Parathyroid adenoma (tissue), 2 donors: ENCODE data around the gene MTUS2.

Experiments used
- H2AFZ ChIP-seq: fragments of 300-600 bp; sonication (generic); one replicate; pipeline ENCODE4 v1.7.0; 2017; ENCODE audit warnings: antibody characterized with exemption, mild to moderate bottlenecking
- H3K27ac ChIP-seq: fragments of 300-600 bp; sonication (generic); one replicate; pipeline ENCODE4 v1.7.0; 2017
- H3K27me3 ChIP-seq: fragments of 300-600 bp; sonication (generic); one replicate; pipeline ENCODE4 v1.7.0; 2017; ENCODE audit warnings: low read length; ENCODE audit not compliant: control insufficient read depth, insufficient read depth
- H3K36me3 ChIP-seq: fragments of 300-600 bp; sonication (generic); one replicate; pipeline ENCODE4 v1.7.0; 2017; ENCODE audit warnings: low read length; ENCODE audit not compliant: control insufficient read depth, insufficient read depth
- H3K4me1 ChIP-seq: fragments of 300-600 bp; sonication (generic); one replicate; pipeline ENCODE4 v1.7.0; 2017; ENCODE audit warnings: control low read depth
- H3K4me2 ChIP-seq: fragments of 300-600 bp; sonication (generic); one replicate; pipeline ENCODE4 v1.7.0; 2017; ENCODE audit warnings: low read length
- H3K4me3 ChIP-seq: fragments of 300-600 bp; sonication (generic); one replicate; pipeline ENCODE4 v1.7.0; 2017; ENCODE audit warnings: low read depth, low read length
- H3K79me2 ChIP-seq: fragments of 300-600 bp; sonication (generic); one replicate; pipeline ENCODE4 v1.7.0; 2017; ENCODE audit warnings: control low read depth
- H3K9ac ChIP-seq: fragments of 300-600 bp; sonication (generic); one replicate; pipeline ENCODE4 v1.7.0; 2017; ENCODE audit warnings: mild to moderate bottlenecking
- H3K9me3 ChIP-seq: fragments of 300-600 bp; sonication (generic); one replicate; pipeline ENCODE4 v1.7.0; 2017; ENCODE audit warnings: low read length; ENCODE audit not compliant: control insufficient read depth
- TF ChIP-seq, protein P1 (sequence below): fragments of 300-600 bp; sonication (generic); IDR thresholded peaks from one replicate; pipeline ENCODE4 v1.7.0; 2017; ENCODE audit warnings: antibody characterized with exemption, mild to moderate bottlenecking
- donor health status: primary hyperparathyroidism.

MTUS2 gene

DNA sequence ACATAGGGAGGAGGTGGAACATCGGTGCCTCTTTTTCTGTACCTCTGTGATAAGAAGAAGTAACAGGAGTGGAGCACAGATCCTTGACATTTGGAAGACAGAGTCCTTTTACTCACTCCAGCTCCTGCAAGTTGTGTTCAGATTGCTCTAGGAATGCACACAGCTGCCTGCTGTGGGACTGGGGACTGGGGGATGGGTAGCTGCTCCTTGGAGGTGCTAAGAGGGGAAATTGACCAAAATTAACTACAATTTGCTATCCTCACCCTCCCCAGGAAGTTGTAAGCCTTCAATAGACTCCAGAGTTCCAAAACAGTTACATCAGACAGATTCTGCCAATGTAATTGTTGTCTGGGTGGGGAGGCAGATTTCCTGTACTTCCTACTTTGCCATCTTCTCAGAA is 317.9 kb downstream of the MTUS2 start:
- no peaks in the 10 kb centered on the region for H3K9me3 ChIP-seq
- no peaks in the 10 kb centered on the region for H3K79me2 ChIP-seq
- TF ChIP-seq, protein P1, sequence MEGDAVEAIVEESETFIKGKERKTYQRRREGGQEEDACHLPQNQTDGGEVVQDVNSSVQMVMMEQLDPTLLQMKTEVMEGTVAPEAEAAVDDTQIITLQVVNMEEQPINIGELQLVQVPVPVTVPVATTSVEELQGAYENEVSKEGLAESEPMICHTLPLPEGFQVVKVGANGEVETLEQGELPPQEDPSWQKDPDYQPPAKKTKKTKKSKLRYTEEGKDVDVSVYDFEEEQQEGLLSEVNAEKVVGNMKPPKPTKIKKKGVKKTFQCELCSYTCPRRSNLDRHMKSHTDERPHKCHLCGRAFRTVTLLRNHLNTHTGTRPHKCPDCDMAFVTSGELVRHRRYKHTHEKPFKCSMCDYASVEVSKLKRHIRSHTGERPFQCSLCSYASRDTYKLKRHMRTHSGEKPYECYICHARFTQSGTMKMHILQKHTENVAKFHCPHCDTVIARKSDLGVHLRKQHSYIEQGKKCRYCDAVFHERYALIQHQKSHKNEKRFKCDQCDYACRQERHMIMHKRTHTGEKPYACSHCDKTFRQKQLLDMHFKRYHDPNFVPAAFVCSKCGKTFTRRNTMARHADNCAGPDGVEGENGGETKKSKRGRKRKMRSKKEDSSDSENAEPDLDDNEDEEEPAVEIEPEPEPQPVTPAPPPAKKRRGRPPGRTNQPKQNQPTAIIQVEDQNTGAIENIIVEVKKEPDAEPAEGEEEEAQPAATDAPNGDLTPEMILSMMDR: no peak
- no peak overlapping the region for H2AFZ ChIP-seq
- H3K9ac ChIP-seq: no peak overlapping the region
- no peaks in the 10 kb centered on the region for H3K27me3 ChIP-seq
- H3K4me1 ChIP-seq: no peaks in the 10 kb centered on the region
- no peak overlapping the region for H3K4me3 ChIP-seq
- no peaks in the 10 kb centered on the region for H3K36me3 ChIP-seq
- H3K4me2 ChIP-seq: no peak overlapping the region
- no peak overlapping the region for H3K27ac ChIP-seq

DNA sequence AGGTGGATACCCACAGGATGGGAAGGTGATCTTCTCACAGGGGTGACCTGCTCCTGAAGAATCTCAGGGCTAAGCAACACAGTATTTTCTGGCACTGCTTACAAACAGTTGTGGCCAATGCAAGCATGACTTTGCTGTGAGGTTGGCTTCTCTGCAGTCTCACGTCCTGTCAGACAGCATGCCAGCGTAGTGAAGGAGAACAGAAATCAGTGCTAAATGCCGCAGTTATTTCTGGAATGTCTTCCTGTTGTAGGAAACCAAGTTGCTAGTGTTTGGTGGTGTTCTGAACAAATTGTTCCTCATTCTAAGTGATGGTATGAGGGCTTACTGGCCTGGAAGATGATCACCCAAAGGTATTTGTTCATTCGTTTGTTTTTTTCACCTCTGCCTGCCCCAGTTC is 320.1 kb downstream of the MTUS2 start:
- H2AFZ ChIP-seq: no peak overlapping the region
- H3K9me3 ChIP-seq: no peaks in the 10 kb centered on the region
- H3K79me2 ChIP-seq: no peaks in the 10 kb centered on the region
- H3K27me3 ChIP-seq: no peaks in the 10 kb centered on the region
- TF ChIP-seq, protein P1: no peak
- H3K4me3 ChIP-seq: no peak overlapping the region
- no peaks in the 10 kb centered on the region for H3K4me1 ChIP-seq
- no peak overlapping the region for H3K4me2 ChIP-seq
- H3K27ac ChIP-seq: no peak overlapping the region
- no peak overlapping the region for H3K9ac ChIP-seq
- H3K36me3 ChIP-seq: no peaks in the 10 kb centered on the region

DNA sequence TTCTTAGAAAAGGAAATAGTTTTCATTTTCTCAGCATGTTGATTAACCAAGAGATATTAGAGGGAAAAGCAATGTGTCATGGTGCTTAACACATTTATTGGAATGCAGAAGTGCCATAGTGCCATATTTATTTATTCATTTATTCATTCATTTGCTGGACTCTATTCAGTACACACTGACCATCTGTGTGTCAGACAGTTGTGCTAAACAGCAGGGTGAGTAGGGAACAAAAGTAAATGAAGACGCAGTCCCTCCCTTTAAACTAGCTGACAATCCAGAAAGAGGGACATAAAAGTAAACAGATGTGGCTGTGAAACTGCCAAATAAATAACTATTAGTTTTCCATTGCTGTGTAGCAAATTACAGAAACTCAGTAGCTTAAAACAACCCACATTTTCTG is 323.7 kb downstream of the MTUS2 start:
- no peaks in the 10 kb centered on the region for H3K27me3 ChIP-seq
- TF ChIP-seq, protein P1: no peak

DNA sequence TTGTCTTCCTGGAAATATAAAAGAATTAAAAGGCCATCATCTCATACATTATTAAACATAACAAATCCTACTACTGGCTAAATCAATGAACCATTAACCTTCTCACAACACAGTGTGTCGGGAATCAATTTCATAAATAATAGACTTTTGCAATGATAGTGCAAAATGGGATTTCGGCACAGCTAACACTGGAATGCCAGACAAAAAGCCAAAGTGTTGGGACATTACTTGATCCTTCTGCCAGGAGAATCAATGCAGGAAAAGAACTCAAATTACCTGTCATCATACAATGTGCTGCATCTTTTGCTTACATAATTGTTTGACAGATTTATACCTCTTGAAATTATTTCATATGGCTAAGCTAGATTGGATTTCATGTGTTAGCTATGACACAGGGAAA is 334.3 kb downstream of the MTUS2 start:
- no peaks in the 10 kb centered on the region for H3K27me3 ChIP-seq
- no peak overlapping the region for H3K4me3 ChIP-seq
- no peak overlapping the region for H3K9ac ChIP-seq
- TF ChIP-seq, protein P1: no peak
- H3K36me3 ChIP-seq: no peaks in the 10 kb centered on the region
- no peaks in the 10 kb centered on the region for H3K79me2 ChIP-seq
- H3K4me1 ChIP-seq: no peaks in the 10 kb centered on the region
- no peak overlapping the region for H3K4me2 ChIP-seq
- H3K27ac ChIP-seq: no peak overlapping the region
- H3K9me3 ChIP-seq: no peaks in the 10 kb centered on the region
- H2AFZ ChIP-seq: no peak overlapping the region

More for the DNA sequence above, 323.7 kb downstream of the MTUS2 start:
- Histone ChIP-seq H3K4me3 (no peak overlapping the region), H3K36me3 (no peaks in the 10 kb centered on the region), H3K79me2 (no peaks in the 10 kb centered on the region), H3K9ac (no peak overlapping the region), H3K27ac (no peak overlapping the region), H3K4me2 (no peak overlapping the region), H2AFZ (no peak overlapping the region), H3K4me1 (no peaks in the 10 kb centered on the region), H3K9me3 (no peaks in the 10 kb centered on the region)

DNA sequence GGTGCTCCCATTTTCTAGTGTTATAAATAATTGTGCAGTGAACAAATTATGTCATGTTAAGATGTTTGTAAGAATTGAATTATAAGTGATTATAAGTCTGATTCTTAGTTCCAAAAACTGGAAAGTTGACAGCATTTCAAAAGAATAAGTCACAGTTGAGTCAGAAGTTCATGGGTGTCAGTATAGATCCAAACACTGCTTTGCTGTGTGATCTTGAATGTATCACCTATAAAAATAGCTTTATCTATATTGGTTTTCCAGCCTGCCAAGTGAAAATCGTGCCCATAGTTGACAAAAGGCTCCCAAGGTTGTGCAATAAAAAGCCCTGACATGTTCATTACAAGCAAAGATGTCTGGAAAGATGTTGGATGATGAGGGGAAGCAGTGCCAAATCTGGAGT is 336.0 kb downstream of the MTUS2 start:
- no peaks in the 10 kb centered on the region for H3K4me1 ChIP-seq
- TF ChIP-seq, protein P1: no peak

More for the DNA sequence above, 336.0 kb downstream of the MTUS2 start:
- Histone ChIP-seq H3K4me2 (no peak overlapping the region), H3K9me3 (no peaks in the 10 kb centered on the region), H3K36me3 (no peaks in the 10 kb centered on the region), H3K27ac (no peak overlapping the region), H3K79me2 (no peaks in the 10 kb centered on the region), H3K4me3 (no peak overlapping the region), H2AFZ (no peak overlapping the region), H3K9ac (no peak overlapping the region), H3K27me3 (no peaks in the 10 kb centered on the region)
